CD4-positive, alpha-beta T cell treated with Interleukin-15 for 1 hour (primary cell): ENCODE results near the gene RBP7.

Experiments
- DNase-seq: peaks from one replicate; pipeline ENCODE4 v3.0.0-alpha.2; 2020

Gene RBP7

GRCh38 chr1:10032590-10033358 lies 35.7 kb downstream of the RBP7 start, which contains the start of gene UBE4B:
Gene UBE4B (plus strand): TSS chr1:10032958. CDS start chr1:10033671, 713 bp downstream.
- peak; percentile 99 for DNase-seq

GRCh38 chr1:10033359-10033845 lies 36.4 kb downstream of the RBP7 start:
- DNase-seq = no peak

- DNase-seq = no peak
Measured at GRCh38 chr1:10042746-10043145, 45.7 kb downstream of the RBP7 start.

GRCh38 chr1:10045480-10046355 lies 48.7 kb downstream of the RBP7 start:
- DNase-seq = no peak

GRCh38 chr1:10046356-10047085 lies 49.5 kb downstream of the RBP7 start:
- DNase-seq = no peak

- no peak for DNase-seq
Measured at GRCh38 chr1:10048601-10049000, 51.6 kb downstream of the RBP7 start.

GRCh38 chr1:10050611-10051010 lies 53.6 kb downstream of the RBP7 start:
- no peak for DNase-seq

GRCh38 chr1:10051656-10052055 lies 54.6 kb downstream of the RBP7 start:
- no peak for DNase-seq

- DNase-seq = no peak
Measured at GRCh38 chr1:10052347-10052746, 55.3 kb downstream of the RBP7 start.

GRCh38 chr1:10054465-10054864 lies 57.4 kb downstream of the RBP7 start:
- DNase-seq = no peak

- DNase-seq = no peak
Measured at GRCh38 chr1:10056599-10056987, 59.6 kb downstream of the RBP7 start.

GRCh38 chr1:10057343-10057742 lies 60.3 kb downstream of the RBP7 start:
- no peak for DNase-seq

- no peak for DNase-seq
Measured at GRCh38 chr1:10057796-10058195, 60.8 kb downstream of the RBP7 start.

GRCh38 chr1:10059342-10059718 lies 62.3 kb downstream of the RBP7 start:
- DNase-seq = no peak

GRCh38 chr1:10060311-10061100 lies 63.5 kb downstream of the RBP7 start:
- DNase-seq = no peak

- DNase-seq = no peak
Measured at GRCh38 chr1:10061276-10061675, 64.2 kb downstream of the RBP7 start.

GRCh38 chr1:10063878-10064277 lies 66.8 kb downstream of the RBP7 start:
- DNase-seq = no peak

- DNase-seq = no peak
Measured at GRCh38 chr1:10064416-10065343, 67.7 kb downstream of the RBP7 start.

GRCh38 chr1:10065344-10065685 lies 68.3 kb downstream of the RBP7 start:
- no peak for DNase-seq
